PFSK-1 (cell line): Measurements from ENCODE around the gene BEGAIN.

Experiments
- FOXP2 ChIP-seq: optimal IDR thresholded peaks from 2 replicates; pipeline ENCODE3; 2011; ENCODE audit warnings: borderline replicate concordance, control low read depth, inconsistent platforms; ENCODE audit not compliant: insufficient read depth; ENCODE audit errors: extremely low read length, extremely low read depth
- POLR2AphosphoS5 ChIP-seq: IDR thresholded peaks from 2 replicates; pipeline ENCODE4 v1.6.1; 2012; ENCODE audit warnings: low read depth, mild to moderate bottlenecking, control low read depth, low read length, moderate library complexity
- REST ChIP-seq, 2 experiments: IDR thresholded peaks; 2 replicates each; pipeline versions ENCODE4 v1.6.1 to v1.8.0; 2011 to 2012; ENCODE audit warnings: low read depth in 2 of 2, low read length in 2 of 2, control low read depth in 1 of 2, inconsistent platforms in 1 of 2, mild to moderate bottlenecking in 1 of 2, moderate library complexity in 1 of 2; ENCODE audit not compliant: insufficient read depth in 1 of 2
- SIN3A ChIP-seq: IDR thresholded peaks from 2 replicates; pipeline ENCODE4 v1.6.1; 2012; ENCODE audit warnings: mild to moderate bottlenecking, low read length, moderate library complexity, borderline replicate concordance; ENCODE audit not compliant: insufficient read depth

- no peak for TF ChIP-seq REST (IDR thresholded peaks at IDR 0.05; ENCODE audit: insufficient read depth in 1 of 2, low read depth in 2 of 2, low read length in 2 of 2)
- no peak for TF ChIP-seq SIN3A
- TF ChIP-seq POLR2AphosphoS5 = no peak
- TF ChIP-seq FOXP2 = no peak
Measured at GRCh38 chr14:100608586-100609330, 21.5 kb upstream of the BEGAIN start.
